HG03457 (cell line): Measurements from ENCODE around the gene RAPGEF4.

Experiments
- ATAC-seq: cut with Tn5 transposase; IDR thresholded peaks from one replicate; pipeline ENCODE4 v1.9.1; 2021; ENCODE audit warnings: moderate number of reproducible peaks; ENCODE audit not compliant: unreplicated experiment

The RAPGEF4 gene

DNA sequence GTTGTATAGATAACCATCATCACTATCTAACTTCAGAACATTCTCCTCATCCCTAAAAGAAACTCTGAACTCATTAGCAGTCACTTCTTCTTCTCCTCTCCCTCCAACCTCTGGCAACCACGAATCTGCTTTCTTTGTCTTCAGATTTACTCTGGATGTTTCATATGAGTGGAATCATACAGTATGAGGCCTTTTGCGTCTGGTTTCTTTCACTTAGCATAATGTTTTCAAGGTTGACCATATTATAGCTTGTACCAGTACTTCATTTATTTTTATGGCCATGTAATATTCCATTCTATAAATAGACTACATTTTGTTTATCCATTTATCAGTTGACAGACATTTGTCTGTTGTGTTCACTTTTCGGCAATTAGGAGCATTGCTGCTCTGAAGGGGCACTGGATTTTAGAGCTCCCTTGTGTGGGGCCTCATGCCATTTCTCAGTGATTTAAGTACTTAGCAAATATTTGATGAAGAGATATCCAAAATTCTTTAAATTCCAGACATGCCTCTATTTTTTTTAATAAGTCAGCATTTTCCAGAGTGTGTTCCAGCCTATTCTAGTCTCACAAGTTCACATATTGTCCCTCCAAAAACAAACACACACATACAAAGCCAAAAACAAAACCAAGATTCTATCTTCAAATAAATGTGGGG is 317.5 kb downstream of the RAPGEF4 start:
- ATAC-seq, result no peak

DNA sequence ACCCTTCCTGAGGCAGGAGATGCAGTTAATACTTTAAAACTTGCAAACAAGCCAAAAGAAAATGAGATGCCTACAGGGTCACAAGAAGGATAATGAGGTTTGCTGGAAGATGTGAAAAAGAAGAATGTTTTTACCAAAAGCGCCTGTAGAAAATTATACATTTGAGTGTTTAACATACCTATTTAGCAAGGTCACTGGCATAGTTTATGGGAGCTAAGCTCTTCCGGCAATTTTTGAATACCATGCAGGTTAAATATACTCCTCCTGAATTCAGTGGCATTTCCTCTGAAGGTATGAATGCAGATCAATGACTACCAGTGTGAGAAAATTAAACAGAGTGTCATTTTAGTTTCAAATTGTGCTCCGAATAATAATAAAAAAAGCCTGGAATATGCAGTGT is 318.8 kb downstream of the RAPGEF4 start:
- ATAC-seq, result no peak

DNA sequence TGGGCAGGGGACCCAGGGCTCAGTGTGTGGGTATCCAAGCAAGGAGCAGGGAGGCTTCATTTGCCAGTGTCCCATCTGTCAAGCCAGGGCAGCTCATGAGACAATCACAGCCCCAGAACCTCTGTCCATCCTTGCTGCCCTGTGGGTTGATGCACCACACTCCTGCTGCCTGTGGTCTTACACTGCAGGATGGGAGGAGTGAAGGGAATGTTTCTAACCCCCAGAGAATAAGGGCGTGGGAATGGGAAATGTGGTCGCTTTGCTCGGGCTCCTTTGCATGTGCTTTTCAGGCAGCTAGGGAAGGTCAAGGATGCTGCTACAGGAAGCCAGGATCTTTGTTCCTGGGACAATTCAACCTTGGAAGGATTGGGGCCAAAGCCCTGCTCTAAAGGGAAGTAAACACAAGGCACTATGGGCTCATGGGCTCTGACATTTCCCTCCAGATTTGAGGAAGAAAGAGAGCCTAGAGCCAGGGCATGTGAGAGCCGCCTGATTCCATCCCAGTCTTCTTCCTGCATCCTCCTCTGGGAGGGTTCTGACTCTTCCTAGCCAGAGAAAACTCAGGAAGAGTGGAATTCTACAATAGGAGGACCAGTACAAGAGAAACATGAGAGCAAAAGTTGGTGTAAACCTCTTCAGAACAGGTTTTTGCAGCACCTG is 321.2 kb downstream of the RAPGEF4 start:
- ATAC-seq, result no peak

DNA sequence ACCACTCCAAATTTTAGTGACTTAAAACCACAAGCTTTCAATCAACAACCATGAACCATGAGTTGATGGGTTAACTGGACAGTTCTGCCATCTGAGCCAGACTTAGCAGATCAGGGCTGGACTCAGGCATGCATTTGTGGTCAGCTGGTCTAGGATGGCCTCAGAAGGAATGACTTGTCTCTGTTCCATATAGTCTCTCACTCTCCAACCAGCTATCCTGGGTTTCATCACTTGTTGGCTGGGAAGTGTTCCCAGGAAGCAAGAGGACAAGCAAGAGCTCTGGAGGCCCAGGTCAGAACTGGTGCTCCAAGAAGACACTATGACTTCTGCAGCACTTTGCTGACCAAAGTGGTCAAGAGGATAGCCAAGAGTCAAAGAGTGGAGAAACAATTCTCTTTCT is 322.5 kb downstream of the RAPGEF4 start:
- no peak for ATAC-seq

DNA sequence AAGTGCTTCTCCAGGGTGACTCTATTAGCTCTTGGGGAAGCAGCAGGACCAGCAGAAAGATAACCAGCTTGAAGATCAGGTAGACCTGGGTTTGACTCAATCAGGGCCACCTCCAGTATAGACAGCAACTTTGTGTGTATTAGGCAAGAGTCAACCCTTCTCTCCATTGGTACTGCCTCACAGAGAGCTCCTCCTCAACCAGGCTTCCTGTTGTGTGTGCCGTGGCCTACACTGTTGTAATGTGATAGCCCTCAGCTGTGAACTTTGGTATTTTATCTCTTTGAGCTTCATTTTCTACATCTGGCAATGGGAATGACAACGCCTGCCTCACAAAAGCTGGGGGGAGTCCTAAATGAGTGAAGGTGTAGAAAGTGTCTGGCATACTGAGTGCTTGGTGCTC is 323.0 kb downstream of the RAPGEF4 start:
- no peak for ATAC-seq

DNA sequence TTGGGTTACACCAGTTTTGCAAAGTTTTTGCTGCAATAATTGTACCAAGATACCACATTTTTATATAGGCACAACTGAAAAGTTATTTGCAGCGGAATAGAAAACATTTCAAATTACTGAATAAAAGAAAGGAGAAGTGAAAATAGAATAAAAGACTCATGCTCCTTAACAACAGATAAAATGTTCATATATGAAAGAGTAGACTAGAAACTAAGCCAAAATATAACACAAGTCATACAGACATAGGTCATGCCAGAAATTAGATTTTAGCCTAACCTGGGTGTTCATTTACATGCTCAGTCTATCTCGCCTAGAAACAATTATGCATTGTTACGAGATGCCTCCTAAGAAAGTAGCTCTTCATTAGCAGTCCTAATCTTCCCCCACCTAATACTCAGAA is 323.6 kb downstream of the RAPGEF4 start:
- ATAC-seq, result no peak

DNA sequence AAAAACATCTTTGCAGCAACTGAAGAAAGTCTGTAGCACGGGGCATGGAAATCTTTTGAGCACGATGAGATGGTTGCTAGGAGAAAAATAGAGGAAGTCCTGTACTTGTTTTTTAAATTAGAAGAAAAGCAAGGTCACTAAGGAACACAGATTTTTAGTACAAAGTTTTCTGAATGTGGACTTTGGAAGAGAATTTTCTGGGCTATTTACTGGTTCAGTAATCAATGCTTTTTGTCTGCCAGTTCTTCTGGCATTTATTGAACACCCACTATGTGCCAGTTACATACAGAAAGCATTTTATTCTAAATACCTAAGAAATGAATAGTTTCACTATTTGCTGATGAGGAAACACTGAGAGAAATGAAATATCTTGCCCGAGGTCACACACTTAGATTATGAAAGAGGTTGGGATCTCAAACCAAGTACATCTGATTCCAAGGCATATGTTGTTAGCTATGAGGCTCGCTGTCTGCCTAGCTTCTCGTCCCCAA is 324.4 kb downstream of the RAPGEF4 start:
- ATAC-seq, result no peak

GRCh38 chr2:173062801-173063200 is 327.2 kb downstream of the RAPGEF4 start:
- ATAC-seq, result no peak

GRCh38 chr2:173064151-173064805 is 328.6 kb downstream of the RAPGEF4 start:
- ATAC-seq, result no peak

DNA sequence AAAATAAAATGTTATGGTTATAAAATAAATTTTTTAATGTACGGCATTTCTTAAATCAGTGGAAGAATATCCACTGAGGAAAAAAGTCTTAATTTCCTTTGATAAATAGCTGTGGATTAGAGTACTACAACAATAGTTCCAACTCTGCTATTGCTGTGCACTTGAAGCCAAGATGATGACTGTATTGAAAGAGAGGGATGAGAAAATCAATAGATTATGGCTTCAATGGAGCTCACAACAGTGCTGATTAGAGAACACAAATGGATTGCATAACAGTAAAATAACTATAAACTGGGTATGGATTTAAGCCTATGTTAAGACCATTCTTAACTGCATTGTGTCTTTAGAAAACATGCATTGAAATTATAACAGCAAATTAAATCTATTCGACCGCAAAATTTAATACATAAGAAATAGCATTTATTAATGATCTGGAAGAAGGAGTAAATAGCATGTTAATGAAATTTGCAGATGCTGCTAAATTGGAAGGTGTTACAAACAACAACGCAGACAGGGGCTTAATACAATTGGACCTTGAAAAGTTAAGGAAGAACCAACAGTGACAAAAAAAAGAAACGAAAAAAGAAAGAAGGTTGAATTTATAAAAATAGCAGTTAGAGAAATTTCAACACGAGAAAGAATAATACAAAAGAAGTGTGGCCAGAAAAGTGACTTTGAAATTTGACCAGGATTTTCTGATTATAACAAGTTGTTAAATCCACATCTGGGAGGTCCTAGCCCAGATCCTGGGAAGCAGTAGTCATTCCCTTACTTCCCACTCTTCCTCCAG is 331.4 kb downstream of the RAPGEF4 start:
- ATAC-seq, result no peak

DNA sequence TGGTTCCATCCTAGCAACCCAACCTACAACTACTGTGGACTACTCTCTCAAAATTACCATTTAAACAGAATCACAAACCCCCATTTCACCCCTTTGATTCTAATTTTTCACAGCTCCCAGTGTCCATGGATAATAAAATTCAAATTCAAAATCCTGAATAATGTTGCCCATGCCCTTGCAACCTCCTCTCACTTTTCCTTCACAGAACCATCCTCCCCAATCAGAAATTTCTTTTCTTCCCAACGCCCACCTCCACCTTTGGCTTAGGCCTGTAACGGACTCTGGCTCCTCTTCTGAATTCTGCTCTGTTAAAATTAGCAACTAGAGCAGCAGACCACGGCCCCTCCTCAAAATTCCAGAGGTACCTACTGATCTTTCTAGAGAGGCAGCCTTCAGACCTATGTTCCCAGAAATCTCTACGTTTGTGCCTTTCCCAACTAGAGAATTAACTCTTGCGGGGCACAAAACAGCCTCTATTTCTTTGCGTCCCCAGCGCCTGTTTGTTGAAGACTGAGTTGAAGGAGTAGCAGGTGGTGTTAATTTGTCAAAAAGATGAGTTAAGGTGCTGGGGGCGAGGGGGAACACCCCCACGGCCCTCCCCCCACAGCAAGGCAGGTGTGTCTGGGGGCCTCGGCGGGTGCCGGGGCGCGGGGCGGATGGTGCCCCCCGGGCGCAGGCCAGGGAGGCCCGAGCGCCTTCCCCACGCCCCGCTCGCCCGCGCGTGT is 339.6 kb downstream of the RAPGEF4 start:
- ATAC-seq, result no peak

DNA sequence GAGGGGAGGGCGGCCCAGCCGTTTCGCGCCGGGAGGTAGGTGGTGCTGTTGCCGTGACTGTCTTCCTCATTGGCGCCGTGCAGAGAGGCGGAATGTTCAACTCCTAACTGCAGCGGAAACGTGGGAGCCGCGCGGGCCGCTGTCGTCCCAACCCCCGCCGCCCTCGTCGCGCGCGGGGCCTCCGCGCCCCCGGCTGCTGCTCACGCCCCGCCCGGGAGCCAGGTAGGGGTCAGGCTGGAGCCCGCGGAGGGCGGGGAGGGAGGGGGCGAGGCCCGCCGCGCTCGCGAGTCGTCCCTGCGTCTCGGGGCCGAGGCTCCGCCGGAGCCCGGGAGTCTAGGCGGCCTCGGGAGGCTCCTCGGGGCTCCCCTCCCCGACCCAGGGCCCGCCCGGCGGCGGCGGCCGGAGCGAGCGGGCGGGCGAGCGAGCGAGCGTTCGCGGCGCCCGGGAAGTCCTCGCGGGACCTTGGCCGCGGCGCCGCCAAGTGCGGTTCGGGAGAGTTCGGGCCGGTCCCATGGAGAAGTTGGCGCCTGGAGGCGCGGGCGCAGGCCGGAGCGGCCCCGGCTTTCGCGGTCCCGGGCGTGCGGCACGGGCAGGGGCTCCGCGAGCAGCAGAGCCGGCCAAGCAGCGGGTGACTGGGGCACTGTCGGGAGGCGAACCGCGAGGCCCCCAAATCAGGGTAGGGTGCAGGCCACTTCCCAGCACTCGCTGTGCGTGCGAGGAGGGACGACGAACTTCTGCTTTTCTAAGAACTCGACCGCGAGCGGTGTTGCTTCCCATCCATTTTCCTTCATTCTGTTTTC is 340.3 kb downstream of the RAPGEF4 start, which contains the start of gene MAP3K20:
Gene MAP3K20 (plus strand): TSS at position 66 of the 800 bp plus-strand sequence. CDS start 15,186 bp downstream, outside the sequence.
- peak; percentile 48 for ATAC-seq

DNA sequence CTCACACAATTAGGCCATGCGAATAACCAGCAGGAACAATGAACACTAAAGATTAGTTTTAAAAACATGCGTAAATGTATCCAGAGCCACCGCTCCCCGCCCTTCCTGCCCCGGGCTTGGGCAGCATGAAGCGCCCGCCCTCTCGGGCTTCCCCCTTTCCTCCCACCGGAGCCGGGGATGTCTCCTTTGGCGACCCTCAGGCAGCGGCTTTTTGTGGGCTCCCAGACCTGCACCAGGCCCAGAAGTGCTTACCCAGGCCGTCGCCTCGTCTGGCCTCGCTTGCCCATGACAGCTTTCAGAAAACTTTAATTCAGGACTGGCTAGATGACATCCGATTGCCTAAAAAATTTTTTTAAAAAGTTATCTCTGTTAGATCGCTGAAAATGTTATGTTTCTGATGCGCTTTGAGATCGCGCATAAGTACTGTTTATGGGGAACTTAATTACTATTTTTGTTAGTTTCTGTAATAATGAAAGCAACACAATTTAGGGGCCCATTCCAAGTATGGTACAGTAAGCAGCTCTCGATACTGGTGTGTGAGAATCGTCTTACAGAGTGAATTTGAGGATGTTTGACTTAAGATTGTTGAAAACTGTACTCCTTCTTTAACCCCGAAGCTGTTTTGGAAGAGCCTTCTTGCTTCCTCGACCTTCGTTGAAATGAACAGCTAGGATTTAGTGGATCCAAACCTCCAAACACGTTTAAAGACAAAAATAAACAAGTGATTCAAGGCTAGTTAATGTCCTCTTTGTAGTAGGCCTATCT is 341.1 kb downstream of the RAPGEF4 start:
- ATAC-seq, result no peak

GRCh38 chr2:173077506-173078177 is 342.0 kb downstream of the RAPGEF4 start:
- ATAC-seq, result no peak

DNA sequence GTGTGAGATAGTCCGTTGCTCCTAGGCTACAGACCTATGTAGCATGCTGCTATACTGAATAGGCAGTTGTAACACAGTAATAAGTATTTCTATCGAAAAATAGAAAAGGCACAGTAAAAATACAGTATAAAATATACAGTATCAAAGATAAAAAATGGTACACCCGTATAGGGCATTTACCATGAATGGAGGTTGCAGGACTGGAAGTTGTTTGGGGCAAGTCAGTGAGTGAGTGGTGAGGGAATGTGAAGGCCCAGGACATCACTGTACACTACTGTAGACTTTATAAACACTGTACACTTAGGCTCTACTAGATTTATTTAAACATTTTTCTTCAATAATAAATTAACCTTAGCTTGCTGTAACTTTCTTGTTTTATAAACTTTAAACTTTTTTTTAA is 343.5 kb downstream of the RAPGEF4 start:
- ATAC-seq, result no peak

DNA sequence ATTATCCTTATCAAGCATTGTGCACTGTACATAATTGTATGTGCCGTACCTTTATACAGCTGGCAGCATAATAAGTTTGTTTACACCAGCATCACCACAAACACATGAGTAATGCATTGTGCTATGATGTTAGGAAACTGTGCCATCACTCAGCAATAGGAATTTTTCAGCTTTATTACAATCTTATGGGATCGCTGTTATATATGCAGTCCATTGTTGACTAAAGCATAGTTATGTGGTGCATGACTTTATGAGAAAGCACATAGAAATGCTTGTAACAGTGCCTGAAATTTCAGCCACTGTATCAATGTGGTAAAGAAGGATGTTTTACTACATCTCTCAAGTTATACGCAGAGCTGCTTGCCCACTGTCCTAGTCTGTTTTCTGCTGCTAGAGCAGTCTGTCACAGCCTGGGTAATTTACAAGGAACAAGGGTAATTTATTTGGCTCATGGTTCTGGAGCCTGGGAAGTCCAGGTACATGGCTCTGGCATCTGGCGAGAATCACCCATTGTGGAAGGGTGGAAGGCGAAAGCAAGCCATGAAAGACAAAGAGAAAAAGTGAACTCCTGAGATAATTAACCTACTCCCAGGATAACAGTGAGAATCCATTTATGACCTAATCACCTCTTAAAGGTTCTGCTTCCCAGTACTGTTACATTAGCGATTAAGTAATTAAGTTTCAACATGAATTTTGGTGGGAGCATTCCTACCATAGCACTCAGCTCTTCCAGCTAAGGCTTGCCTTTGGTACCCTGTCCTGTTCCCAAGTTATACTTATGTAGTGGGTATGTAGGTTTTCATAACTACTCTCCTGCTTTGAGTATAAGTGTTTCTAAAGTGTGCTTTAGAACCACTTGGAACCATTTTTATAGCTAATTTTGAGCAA is 344.6 kb downstream of the RAPGEF4 start:
- no peak for ATAC-seq

- ATAC-seq, result no peak
These were observed 351.0 kb downstream of the RAPGEF4 start for GRCh38 chr2:173086518-173087213.
